WI38 (cell line): ENCODE results near the gene DAW1.
"Not testable (repeated sequence)": the region's sequence is repeated elsewhere in the genome, so short reads cannot be mapped to it uniquely, and the experiment has no call there.

Source experiments
- H3K4me3 ChIP-seq: 2 replicates; pipeline ENCODE4 v1.5.1; 2011; ENCODE audit warnings: low read depth, mild to moderate bottlenecking, control low read depth, low read length
- TF ChIP-seq, protein P1 (sequence below): IDR thresholded peaks from 2 replicates; pipeline ENCODE4 v1.5.1; 2012; ENCODE audit warnings: low read depth, mild to moderate bottlenecking, control low read depth, low read length

Gene DAW1

GRCh38 chr2:227914362-227914761, 42.9 kb downstream of the DAW1 start:
- TF ChIP-seq, protein P1, sequence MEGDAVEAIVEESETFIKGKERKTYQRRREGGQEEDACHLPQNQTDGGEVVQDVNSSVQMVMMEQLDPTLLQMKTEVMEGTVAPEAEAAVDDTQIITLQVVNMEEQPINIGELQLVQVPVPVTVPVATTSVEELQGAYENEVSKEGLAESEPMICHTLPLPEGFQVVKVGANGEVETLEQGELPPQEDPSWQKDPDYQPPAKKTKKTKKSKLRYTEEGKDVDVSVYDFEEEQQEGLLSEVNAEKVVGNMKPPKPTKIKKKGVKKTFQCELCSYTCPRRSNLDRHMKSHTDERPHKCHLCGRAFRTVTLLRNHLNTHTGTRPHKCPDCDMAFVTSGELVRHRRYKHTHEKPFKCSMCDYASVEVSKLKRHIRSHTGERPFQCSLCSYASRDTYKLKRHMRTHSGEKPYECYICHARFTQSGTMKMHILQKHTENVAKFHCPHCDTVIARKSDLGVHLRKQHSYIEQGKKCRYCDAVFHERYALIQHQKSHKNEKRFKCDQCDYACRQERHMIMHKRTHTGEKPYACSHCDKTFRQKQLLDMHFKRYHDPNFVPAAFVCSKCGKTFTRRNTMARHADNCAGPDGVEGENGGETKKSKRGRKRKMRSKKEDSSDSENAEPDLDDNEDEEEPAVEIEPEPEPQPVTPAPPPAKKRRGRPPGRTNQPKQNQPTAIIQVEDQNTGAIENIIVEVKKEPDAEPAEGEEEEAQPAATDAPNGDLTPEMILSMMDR = no peak
- H3K4me3 ChIP-seq = no peak overlapping the region

- TF ChIP-seq, protein P1 = no peak
- H3K4me3 ChIP-seq = no peak overlapping the region
These were observed 50.2 kb downstream of the DAW1 start for GRCh38 chr2:227921648-227922047.

DNA sequence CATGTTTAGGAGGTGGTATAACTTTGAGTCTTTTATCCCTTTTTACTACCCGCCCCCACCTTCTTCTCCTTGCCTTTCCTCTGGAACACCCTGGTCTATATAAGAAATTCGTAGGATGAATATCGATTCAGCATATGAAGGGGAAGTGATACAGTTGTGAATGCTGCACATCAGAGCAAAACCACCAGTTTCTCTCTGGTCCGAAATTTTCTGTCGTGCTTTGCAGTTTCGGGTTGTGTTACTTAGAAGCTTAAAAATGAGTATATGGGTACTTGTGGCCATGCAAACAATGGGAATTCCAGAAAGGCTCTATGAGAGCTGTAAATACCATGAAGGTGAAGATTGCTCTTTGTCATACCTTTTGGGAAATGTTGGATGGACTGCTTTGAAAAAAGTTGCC, 60.6 kb downstream of the DAW1 start:
- TF ChIP-seq, protein P1 = no peak
- H3K4me3 ChIP-seq = no peak overlapping the region

DNA sequence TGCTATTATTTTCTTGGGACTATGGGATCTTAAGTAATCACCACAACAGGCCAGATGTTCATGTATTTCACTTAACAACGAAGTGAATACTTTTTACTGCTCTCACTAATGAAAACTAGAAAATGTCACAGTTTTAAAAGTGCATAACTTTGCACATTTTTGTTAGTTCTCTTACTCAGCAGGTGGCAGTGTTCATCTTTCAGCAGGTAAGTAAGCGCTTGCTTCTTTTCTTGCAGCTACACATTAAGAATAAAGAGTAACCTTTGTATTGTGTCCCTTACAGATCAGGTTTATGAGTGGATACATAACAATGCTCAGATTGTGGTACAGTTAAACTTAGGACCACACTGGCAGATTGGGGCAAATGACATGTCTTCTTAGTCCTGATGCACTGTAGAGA, 61.0 kb downstream of the DAW1 start:
- TF ChIP-seq, protein P1 = no peak
- no peak overlapping the region for H3K4me3 ChIP-seq

GRCh38 chr2:227933884-227934283, 62.5 kb downstream of the DAW1 start:
- TF ChIP-seq, protein P1 = no peak
- H3K4me3 ChIP-seq = no peak overlapping the region

DNA sequence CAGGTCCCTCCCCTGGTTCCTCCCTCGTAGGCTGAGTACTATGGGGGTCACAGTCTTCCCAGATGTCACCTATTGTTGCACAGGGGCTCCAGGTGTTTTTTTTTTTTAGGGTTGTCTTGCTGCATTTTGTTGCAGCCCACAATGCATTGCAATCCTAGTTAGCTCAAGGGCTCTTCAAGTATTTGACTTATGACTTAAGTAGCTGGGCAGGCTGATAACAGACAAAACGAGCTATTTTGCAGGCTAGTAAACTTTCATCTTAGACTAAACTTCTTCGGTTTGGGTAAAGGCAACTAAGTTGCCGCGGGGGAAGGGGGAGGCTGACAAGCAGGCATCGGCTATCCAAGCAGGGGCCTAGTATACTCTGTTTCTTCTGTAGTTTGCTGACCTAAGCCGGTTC, 64.8 kb downstream of the DAW1 start:
- H3K4me3 ChIP-seq = not testable (repeated sequence)

GRCh38 chr2:227939271-227940027, 68.0 kb downstream of the DAW1 start:
- no peak overlapping the region for H3K4me3 ChIP-seq
- TF ChIP-seq, protein P1 = 0 out of 2 replicates have a peak, but pooled peaks have one; percentile 21

DNA sequence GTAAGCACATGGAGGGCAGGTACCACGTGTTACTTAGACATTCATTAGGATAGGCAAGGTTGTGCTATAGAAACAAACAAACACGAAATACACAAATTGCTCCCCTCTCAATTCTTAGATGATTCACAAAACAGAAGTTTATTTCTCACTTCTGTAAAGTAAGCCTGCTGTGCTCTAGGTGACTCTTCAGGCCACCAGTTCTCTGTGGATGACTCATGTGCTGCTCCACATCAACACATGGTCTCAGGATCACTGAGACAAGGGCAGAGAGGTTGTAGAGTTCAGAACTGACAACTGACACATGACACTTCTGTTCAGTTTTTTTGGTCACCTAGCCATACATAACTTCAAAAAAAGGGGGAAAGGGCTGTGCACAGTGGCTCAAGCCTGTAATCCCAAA, 70.6 kb downstream of the DAW1 start:
- TF ChIP-seq, protein P1 = no peak
- H3K4me3 ChIP-seq = no peak overlapping the region
